H1 (cell line): ENCODE data around the gene DHRS4L2. TPM values are rescaled to one million over a fixed set of nuclear protein-coding genes. Genes with fewer than 3 reads are reported as not detected.
"Not testable (repeated sequence)": the region's sequence is repeated elsewhere in the genome, so short reads cannot be mapped to it uniquely, and the experiment has no call there.

ENCODE experiments used
- CTCF ChIA-PET: fragments of 300-600 bp; sonication (Branson Sonifier 250); formaldehyde crosslinking; loops from one replicate; lab custom pipeline; 2021; ENCODE audit not compliant: partially characterized antibody; lab: Charles Lee
- POLR2A ChIA-PET: fragments of 300-600 bp; sonication (Branson Sonifier 250); formaldehyde crosslinking; loops from one replicate; lab custom pipeline; 2021; ENCODE audit warnings: inconsistent platforms; ENCODE audit not compliant: partially characterized antibody; lab: Charles Lee
- DNase-seq, 2 experiments: peaks; one replicate each; pipeline versions ENCODE4 v3.0.0 to v3.0.0-alpha.2; 2010 to 2022; ENCODE audit warnings: low spot score in 2 of 2, low read depth in 1 of 2, mixed read lengths in 1 of 2
- FAIRE-seq: peaks from 2 replicates; lab custom pipeline; 2011; peaks lifted over from hg19 to GRCh38; lab: Jason Lieb, UNC
- H2AFZ ChIP-seq: 2 replicates; pipeline ENCODE4 v1.8.1; 2012; ENCODE audit warnings: low read length, inconsistent platforms
- H2AK5ac ChIP-seq: 2 replicates; pipeline ENCODE4 v1.6.1; 2013; ENCODE audit warnings: low read depth, low read length
- H2BK120ac ChIP-seq: replicated peaks from 2 replicates; pipeline ENCODE3; 2013; ENCODE audit warnings: low read depth, low read length, inconsistent platforms
- H2BK12ac ChIP-seq: 2 replicates; pipeline ENCODE4 v1.6.1; 2013; ENCODE audit warnings: low read depth, low read length
- H2BK15ac ChIP-seq: 2 replicates; pipeline ENCODE4 v1.6.1; 2013; ENCODE audit warnings: low read length
- H2BK20ac ChIP-seq: 2 replicates; pipeline ENCODE4 v1.6.1; 2013; ENCODE audit warnings: low read length
- H2BK5ac ChIP-seq: 2 replicates; pipeline ENCODE4 v1.6.1; 2013; ENCODE audit warnings: low read depth, low read length
- H3K14ac ChIP-seq: 2 replicates; pipeline ENCODE4 v1.6.1; 2013; ENCODE audit warnings: inconsistent platforms; ENCODE audit not compliant: insufficient read length
- H3K18ac ChIP-seq: 2 replicates; pipeline ENCODE4 v1.6.1; 2013; ENCODE audit warnings: low read length; ENCODE audit errors: extremely low read depth
- H3K23ac ChIP-seq: 2 replicates; pipeline ENCODE4 v1.6.1; 2013; ENCODE audit warnings: inconsistent platforms; ENCODE audit not compliant: insufficient read length
- H3K23me2 ChIP-seq: 2 replicates; pipeline ENCODE4 v1.6.1; 2013; ENCODE audit warnings: low read depth, low read length
- H3K27ac ChIP-seq: 2 replicates; pipeline ENCODE4 v1.6.1; 2011; ENCODE audit warnings: low read depth, low read length, inconsistent platforms
- H3K27me3 ChIP-seq, 4 experiments: replicated peaks in 1 of 4; 1 replicate in 1 of 4; 2 replicates in 3 of 4; pipeline versions ENCODE4 v1.6.1 to v1.8.1; 2011 to 2013; ENCODE audit warnings: low read length in 3 of 4, mild to moderate bottlenecking in 3 of 4, inconsistent platforms in 2 of 4, mixed read lengths in 2 of 4, moderate library complexity in 1 of 4; ENCODE audit not compliant: control insufficient read depth in 3 of 4, insufficient read depth in 3 of 4; ENCODE audit errors: extremely low read depth in 1 of 4
- H3K36me3 ChIP-seq, 4 experiments: 2 replicates each; pipeline versions ENCODE4 v1.6.1 to v1.8.1; 2011 to 2013; ENCODE audit warnings: mild to moderate bottlenecking in 4 of 4, low read length in 3 of 4, moderate library complexity in 2 of 4, control low read depth in 1 of 4, inconsistent platforms in 1 of 4; ENCODE audit not compliant: insufficient read depth in 4 of 4, control insufficient read depth in 2 of 4
- H3K4ac ChIP-seq: replicated peaks from 2 replicates; pipeline ENCODE3; 2013; ENCODE audit warnings: low read length, low read depth, mixed read lengths, inconsistent platforms; ENCODE audit not compliant: insufficient read length
- H3K4me1 ChIP-seq, 4 experiments: replicated peaks in 1 of 4; 1 replicate in 1 of 4; 2 replicates in 3 of 4; pipeline versions ENCODE4 v1.6.1 to v1.8.1; 2011 to 2013; ENCODE audit warnings: low read length in 3 of 4, inconsistent platforms in 2 of 4, mixed read lengths in 1 of 4; ENCODE audit not compliant: insufficient read depth in 4 of 4, control insufficient read depth in 3 of 4
- H3K4me2 ChIP-seq, 2 experiments: 2 replicates each; pipeline versions ENCODE4 v1.6.1 to v1.8.1; 2011 to 2013; ENCODE audit warnings: low read depth in 2 of 2, low read length in 2 of 2, control low read depth in 1 of 2, inconsistent platforms in 1 of 2, mild to moderate bottlenecking in 1 of 2; ENCODE audit not compliant: insufficient read depth in 1 of 2
- H3K4me3 ChIP-seq, 4 experiments: fragments of 200-600, 300-600 bp in 1 of 4; sonication (generic), shearing (Covaris generic), sonication (Bioruptor Twin) in 1 of 4; 2 replicates each; pipeline versions ENCODE4 v1.5.1 to v1.8.1; 2011 to 2016; ENCODE audit warnings: low read length in 4 of 4, low read depth in 3 of 4, control low read depth in 2 of 4, inconsistent platforms in 2 of 4, mild to moderate bottlenecking in 2 of 4, mixed read lengths in 1 of 4, moderate library complexity in 1 of 4; ENCODE audit not compliant: insufficient read depth in 2 of 4; ENCODE audit errors: extremely low read depth in 1 of 4
- H3K56ac ChIP-seq: replicated peaks from 2 replicates; pipeline ENCODE3; 2013; ENCODE audit warnings: low read depth, mild to moderate bottlenecking, mixed read lengths, low read length, inconsistent platforms; ENCODE audit not compliant: insufficient read length
- H3K79me1 ChIP-seq: 2 replicates; pipeline ENCODE4 v1.6.1; 2013; ENCODE audit warnings: low read depth, low read length, control low read depth
- H3K79me2 ChIP-seq, 2 experiments: 2 replicates each; pipeline versions ENCODE4 v1.6.1 to v1.8.1; 2012 to 2013; ENCODE audit warnings: low read length in 2 of 2, mild to moderate bottlenecking in 2 of 2, inconsistent platforms in 1 of 2; ENCODE audit not compliant: insufficient read depth in 2 of 2, control insufficient read depth in 1 of 2
- H3K9ac ChIP-seq, 4 experiments: replicated peaks in 1 of 4; 1 replicate in 1 of 4; 2 replicates in 3 of 4; pipeline versions ENCODE4 v1.6.1 to v1.8.1; 2011 to 2013; ENCODE audit warnings: low read depth in 3 of 4, low read length in 3 of 4, control low read depth in 2 of 4, mild to moderate bottlenecking in 2 of 4, moderate library complexity in 2 of 4, inconsistent platforms in 1 of 4; ENCODE audit errors: extremely low read depth in 1 of 4
- H3K9me3 ChIP-seq, 2 experiments: 2 replicates each; pipeline versions ENCODE4 v1.6.1 to v1.8.1; 2012 to 2013; ENCODE audit warnings: mild to moderate bottlenecking in 2 of 2, moderate library complexity in 2 of 2, control low read depth in 1 of 2, inconsistent platforms in 1 of 2, low read depth in 1 of 2, low read length in 1 of 2, mixed read lengths in 1 of 2; ENCODE audit not compliant: insufficient read depth in 2 of 2
- H4K20me1 ChIP-seq, 2 experiments: replicated peaks in 1 of 2; 2 replicates each; pipeline versions ENCODE3 to v1.8.1; 2011 to 2013; ENCODE audit warnings: inconsistent platforms in 2 of 2, low read length in 2 of 2, mild to moderate bottlenecking in 1 of 2; ENCODE audit not compliant: insufficient read depth in 2 of 2, control insufficient read depth in 1 of 2
- H4K5ac ChIP-seq: 2 replicates; pipeline ENCODE4 v1.6.1; 2013; ENCODE audit warnings: low read length, low read depth, mixed read lengths, inconsistent platforms; ENCODE audit not compliant: insufficient read length
- H4K8ac ChIP-seq: 2 replicates; pipeline ENCODE4 v1.8.0; 2013; ENCODE audit warnings: mild to moderate bottlenecking, moderate library complexity, low read length, inconsistent platforms; ENCODE audit not compliant: insufficient read depth; ENCODE audit errors: extremely low read depth
- H4K91ac ChIP-seq: replicated peaks from 2 replicates; pipeline ENCODE3; 2013; ENCODE audit warnings: low read length, mixed read lengths, inconsistent platforms; ENCODE audit not compliant: insufficient read length
- polyA plus RNA-seq, 7 experiments: library from polyadenylated mRNA; depleted of rRNA in 3 of 7; stranded (reverse) in 5 of 7; unstranded in 2 of 7; fragments of >200 nt in 5 of 7; fragments of 200-250 nt in 2 of 7; gene quantifications; 1 replicate in 5 of 7; 2 replicates in 1 of 7; 4 replicates in 1 of 7; pipeline versions ENCODE4 v1.2.1 to v1.2.3, GENCODE V29; 2011 to 2013; ENCODE audit warnings: missing spikeins in 2 of 7, mixed read lengths in 2 of 7
- total RNA-seq: library from RNA; stranded (reverse); fragmentation: NEBNext Ultra II Directional; extraction: Animal tissue kit (Norgen Biotek cat#: 25700); gene quantifications from 2 replicates; pipeline ENCODE4 v1.2.1, GENCODE V29; 2021

Gene DHRS4L2
- total and polyA plus RNA-seq, 2 of the 8 experiments (the other 6 are each of a cell fraction or from before 2014, with no cell fraction given), result 12.3 to 15.4 TPM

DNA sequence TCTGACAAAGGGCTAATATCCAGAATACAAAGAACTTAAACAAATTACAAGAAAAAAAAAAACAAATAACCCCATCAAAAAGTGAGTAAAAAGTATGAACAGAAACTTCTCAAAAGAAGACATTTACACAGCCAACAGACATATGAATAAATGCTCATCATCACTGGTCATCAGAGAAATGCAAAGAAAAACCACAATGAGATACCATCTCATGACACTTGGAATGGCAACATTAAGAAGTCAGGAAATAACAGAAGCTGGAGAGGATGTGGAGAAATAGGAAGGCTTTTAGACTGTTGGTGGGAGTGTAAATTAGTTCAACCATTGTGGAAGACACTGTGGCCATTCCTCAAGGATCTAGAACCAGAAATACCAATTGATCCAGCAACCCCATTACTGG is 30.2 kb downstream of the DHRS4L2 start:
- H4K91ac ChIP-seq, H3K4me1 ChIP-seq, H3K36me3 ChIP-seq, H3K23me2 ChIP-seq, H4K5ac ChIP-seq, H3K56ac ChIP-seq, H2AFZ ChIP-seq, H3K23ac ChIP-seq, H2AK5ac ChIP-seq, H3K4me3 ChIP-seq, H2BK120ac ChIP-seq, H3K14ac ChIP-seq, H2BK20ac ChIP-seq, H3K79me2 ChIP-seq, H3K9me3 ChIP-seq, H4K8ac ChIP-seq, H3K27ac ChIP-seq, POLR2A ChIA-PET, H2BK12ac ChIP-seq, H3K27me3 ChIP-seq, H3K18ac ChIP-seq, H3K4me2 ChIP-seq, H2BK15ac ChIP-seq, H4K20me1 ChIP-seq, H3K4ac ChIP-seq, H3K9ac ChIP-seq, H3K79me1 ChIP-seq, H2BK5ac ChIP-seq, FAIRE-seq, DNase-seq: not testable (repeated sequence)
- CTCF ChIA-PET, result interaction anchor here (1.5 to 2.2 kb wide), 2 partner anchors 15 to 16 kb away, joined by 3 to 9 read pairs; no protein-coding TSS in a partner anchor
